Right lobe of liver (tissue), 4 donors: ENCODE data around the gene DDX17.

Source experiments
- POLR2A ChIP-seq: fragments of 450-650 bp; IDR thresholded peaks from one replicate; pipeline ENCODE4 v1.6.1; 2017; ENCODE audit warnings: antibody characterized with exemption, mild to moderate bottlenecking
- TF ChIP-seq, protein P1 (sequence below), 4 donors: fragments of 200-600 bp in 3 of 4; fragments of 450-650 bp in 1 of 4; IDR thresholded peaks; one replicate each; pipeline versions ENCODE4 v1.5.1 to v1.8.0; 2016 to 2022; ENCODE audit warnings: antibody characterized with exemption in 4 of 4, mild to moderate bottlenecking in 2 of 4
- donor health status: DM: no; HTN: no; CAD: no.
- donor health status: DM: no; HTN: no; CAD: no.
- donor health status: DM: no; HTN: yes; CAD: no.

DNA sequence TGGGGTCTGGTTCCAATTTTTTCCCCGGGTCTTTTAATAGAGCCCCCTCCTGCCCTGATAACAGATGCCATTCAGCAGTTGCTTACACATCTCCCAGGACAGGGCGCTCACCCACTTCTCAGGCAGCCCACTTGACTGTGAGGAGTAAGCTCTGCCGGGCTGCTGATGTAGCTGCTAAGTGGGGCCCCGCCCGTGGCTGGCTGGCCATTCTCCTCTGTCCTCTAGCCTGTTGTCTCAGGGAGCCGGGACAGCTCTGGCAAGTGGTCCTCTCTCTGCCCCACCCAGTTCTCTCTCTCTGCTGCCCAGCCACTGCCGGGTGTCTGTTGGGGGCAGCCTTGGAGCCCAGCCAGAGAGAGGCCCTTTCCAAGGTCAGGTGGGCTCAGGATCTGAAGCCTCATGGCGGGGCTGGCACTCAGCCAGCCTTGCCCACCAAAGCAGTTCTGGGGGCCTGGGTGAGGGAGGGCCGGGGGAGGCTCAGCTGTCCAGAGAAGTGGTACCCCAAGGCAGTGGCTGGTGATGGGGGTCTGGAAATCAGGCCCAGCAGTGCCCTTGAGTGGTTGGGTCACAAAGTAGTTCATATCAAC is 60.0 kb downstream of the DDX17 start:
- TF ChIP-seq, protein P1, sequence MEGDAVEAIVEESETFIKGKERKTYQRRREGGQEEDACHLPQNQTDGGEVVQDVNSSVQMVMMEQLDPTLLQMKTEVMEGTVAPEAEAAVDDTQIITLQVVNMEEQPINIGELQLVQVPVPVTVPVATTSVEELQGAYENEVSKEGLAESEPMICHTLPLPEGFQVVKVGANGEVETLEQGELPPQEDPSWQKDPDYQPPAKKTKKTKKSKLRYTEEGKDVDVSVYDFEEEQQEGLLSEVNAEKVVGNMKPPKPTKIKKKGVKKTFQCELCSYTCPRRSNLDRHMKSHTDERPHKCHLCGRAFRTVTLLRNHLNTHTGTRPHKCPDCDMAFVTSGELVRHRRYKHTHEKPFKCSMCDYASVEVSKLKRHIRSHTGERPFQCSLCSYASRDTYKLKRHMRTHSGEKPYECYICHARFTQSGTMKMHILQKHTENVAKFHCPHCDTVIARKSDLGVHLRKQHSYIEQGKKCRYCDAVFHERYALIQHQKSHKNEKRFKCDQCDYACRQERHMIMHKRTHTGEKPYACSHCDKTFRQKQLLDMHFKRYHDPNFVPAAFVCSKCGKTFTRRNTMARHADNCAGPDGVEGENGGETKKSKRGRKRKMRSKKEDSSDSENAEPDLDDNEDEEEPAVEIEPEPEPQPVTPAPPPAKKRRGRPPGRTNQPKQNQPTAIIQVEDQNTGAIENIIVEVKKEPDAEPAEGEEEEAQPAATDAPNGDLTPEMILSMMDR (IDR thresholded peaks at IDR 0.05): no peak
- TF ChIP-seq POLR2A: no peak
